Esophagus (tissue), 2 donors: Measurements from ENCODE around the gene RNF169. TPM values are rescaled to one million over a fixed set of nuclear protein-coding genes. Genes with fewer than 3 reads are reported as not detected.

Source experiments
- H3K27ac ChIP-seq, 2 donors: one replicate each; pipeline ENCODE4 v1.5.1; 2013; ENCODE audit warnings: low read depth in 2 of 2, mild to moderate bottlenecking in 2 of 2, inconsistent platforms in 1 of 2, low read length in 1 of 2, moderate library complexity in 1 of 2
- H3K27me3 ChIP-seq, 2 donors: one replicate each; pipeline ENCODE4 v1.6.1; 2013; ENCODE audit warnings: low read length in 2 of 2, control low read depth in 1 of 2, mild to moderate bottlenecking in 1 of 2; ENCODE audit not compliant: insufficient read depth in 2 of 2, control insufficient read depth in 1 of 2
- H3K36me3 ChIP-seq, 2 donors: one replicate each; pipeline ENCODE4 v1.6.1; 2013; ENCODE audit warnings: low read length in 1 of 2; ENCODE audit not compliant: control insufficient read depth in 2 of 2, insufficient read depth in 2 of 2
- H3K4me1 ChIP-seq, 2 donors: one replicate each; pipeline ENCODE4 v1.6.1; 2013; ENCODE audit warnings: low read length in 1 of 2; ENCODE audit not compliant: control insufficient read depth in 2 of 2, insufficient read depth in 2 of 2
- H3K4me3 ChIP-seq, 2 donors: one replicate each; pipeline ENCODE4 v1.5.1; 2013; ENCODE audit warnings: low read length in 2 of 2, mild to moderate bottlenecking in 2 of 2, low read depth in 1 of 2, moderate library complexity in 1 of 2
- H3K9me3 ChIP-seq, 2 donors: one replicate each; pipeline ENCODE4 v1.6.1; 2013; ENCODE audit warnings: mild to moderate bottlenecking in 2 of 2, low read depth in 1 of 2, low read length in 1 of 2, moderate library complexity in 1 of 2; ENCODE audit not compliant: control insufficient read depth in 2 of 2, insufficient read depth in 1 of 2
- WGBS, 2 donors: extraction: QIAGEN DNeasy Blood & Tissue Kit; methylation state at CpG; one replicate each; pipeline ENCODE4 v1.1.7; 2013; 5-methylcytosine and 5-hydroxymethylcytosine counted together
- polyA plus RNA-seq, 2 donors: library from polyadenylated mRNA; stranded (reverse); fragments of 200-250 nt; gene quantifications; one replicate each; pipeline ENCODE4 v1.2.3, GENCODE V29; 2013
- donor health status: healthy with polysubstance abuse.
- donor health status: Bipolar disorder and iron deficiency.

The RNF169 gene
- 1 to 10 TPM; 4.8 to 9.2 TPM for polyA plus RNA-seq

GRCh38 chr11:74748211-74749126 is at the start of gene RNF169:
RNF169 (plus strand) TSS chr11:74748849; CDS start chr11:74748881, 32 bp downstream.
- H3K27me3 ChIP-seq = no peaks in the 10 kb centered on the region
- peak within 1 kb of the TSS; percentile 72 to 87 for H3K4me3 ChIP-seq
- peak within 1 kb of the TSS; percentile 95 to 97 for H3K27ac ChIP-seq
- H3K4me1 ChIP-seq = peaks cover 0 to 2% of the 10 kb centered on the region in 2 donors
- WGBS, 2 donors = 1% methylated on average over 44 to 47 of the region's 47 CpGs
- H3K36me3 ChIP-seq = no peaks in the 10 kb centered on the region
- no peaks in the 10 kb centered on the region for H3K9me3 ChIP-seq

GRCh38 chr11:74699615-74700396 is 48.8 kb upstream of the RNF169 start:
- H3K4me1 ChIP-seq = peaks cover 0 to 2% of the 10 kb centered on the region in 2 donors
- WGBS, 2 donors = 82 to 83% methylated on average over 9 of the region's 9 CpGs
- H3K27me3 ChIP-seq = no peaks in the 10 kb centered on the region
- no peak overlapping the region for H3K27ac ChIP-seq
- H3K9me3 ChIP-seq = no peaks in the 10 kb centered on the region
- no peaks in the 10 kb centered on the region for H3K36me3 ChIP-seq
- H3K4me3 ChIP-seq = no peak overlapping the region

GRCh38 chr11:74701351-74701750 is 47.3 kb upstream of the RNF169 start:
- H3K4me3 ChIP-seq = no peak overlapping the region
- 67 to 70% methylated on average over 8 of the region's 8 CpGs for WGBS, 2 donors
- no peaks in the 10 kb centered on the region for H3K4me1 ChIP-seq
- H3K36me3 ChIP-seq = no peaks in the 10 kb centered on the region
- no peaks in the 10 kb centered on the region for H3K27me3 ChIP-seq
- no peak overlapping the region for H3K27ac ChIP-seq
- H3K9me3 ChIP-seq = no peaks in the 10 kb centered on the region

- H3K36me3 ChIP-seq = no peaks in the 10 kb centered on the region
- H3K27me3 ChIP-seq = no peaks in the 10 kb centered on the region
- H3K27ac ChIP-seq = no peak overlapping the region
- WGBS, 2 donors = 46 to 51% methylated on average over 15 of the region's 15 CpGs
- no peak overlapping the region for H3K4me3 ChIP-seq
- H3K4me1 ChIP-seq = no peaks in the 10 kb centered on the region
- H3K9me3 ChIP-seq = no peaks in the 10 kb centered on the region
These were observed 46.2 kb upstream of the RNF169 start for GRCh38 chr11:74702383-74703007.

- H3K4me1 ChIP-seq = no peaks in the 10 kb centered on the region
- no peak overlapping the region for H3K27ac ChIP-seq
- no peak overlapping the region for H3K4me3 ChIP-seq
- no peaks in the 10 kb centered on the region for H3K9me3 ChIP-seq
- 93 to 94% methylated on average over 12 to 13 of the region's 13 CpGs for WGBS, 2 donors
- H3K36me3 ChIP-seq = no peaks in the 10 kb centered on the region
- no peaks in the 10 kb centered on the region for H3K27me3 ChIP-seq
These were observed 45.4 kb upstream of the RNF169 start for GRCh38 chr11:74703211-74703610.

- 96 to 97% methylated on average over 3 of the region's 3 CpGs for WGBS, 2 donors
- Histone ChIP-seq H3K36me3 (no peaks in the 10 kb centered on the region), H3K27me3 (no peaks in the 10 kb centered on the region), H3K27ac (no peak overlapping the region), H3K9me3 (no peaks in the 10 kb centered on the region), H3K4me3 (no peak overlapping the region), H3K4me1 (no peaks in the 10 kb centered on the region)
These were observed 41.5 kb upstream of the RNF169 start for GRCh38 chr11:74707182-74707581.

- no peak overlapping the region for H3K27ac ChIP-seq
- H3K27me3 ChIP-seq = no peaks in the 10 kb centered on the region
- 83 to 86% methylated on average over 9 to 10 of the region's 10 CpGs for WGBS, 2 donors
These were observed 40.8 kb upstream of the RNF169 start for GRCh38 chr11:74707602-74708510.

GRCh38 chr11:74709175-74709574 is 39.5 kb upstream of the RNF169 start:
- H3K4me1 ChIP-seq = no peaks in the 10 kb centered on the region

More at GRCh38 chr11:74707602-74708510, 40.8 kb upstream of the RNF169 start:
- no peaks in the 10 kb centered on the region for H3K9me3 ChIP-seq
- no peaks in the 10 kb centered on the region for H3K36me3 ChIP-seq
- H3K4me1 ChIP-seq = no peaks in the 10 kb centered on the region
- H3K4me3 ChIP-seq = no peak overlapping the region

More at GRCh38 chr11:74709175-74709574, 39.5 kb upstream of the RNF169 start:
- Histone ChIP-seq H3K4me3 (no peak overlapping the region), H3K9me3 (no peaks in the 10 kb centered on the region), H3K36me3 (no peaks in the 10 kb centered on the region), H3K27ac (no peak overlapping the region), H3K27me3 (no peaks in the 10 kb centered on the region)
- 61 to 67% methylated on average over 3 of the region's 3 CpGs for WGBS, 2 donors
